Spleen (tissue), 7 donors: Measurements from ENCODE around the gene RNASE8.

Source experiments
- CTCF ChIP-seq, 11 experiments: fragments of 200-600 bp in 7 of 11; fragments of 450-650 bp in 4 of 11; sonication (generic) in 4 of 11; IDR thresholded peaks in 8 of 11; conservative IDR thresholded peaks in 3 of 11; 1 replicate in 7 of 11; 2 replicates in 4 of 11; pipeline versions ENCODE4 v1.4.0 to v1.8.0; 2016 to 2021; ENCODE audit warnings: antibody characterized with exemption in 11 of 11, inconsistent platforms in 4 of 11, mild to moderate bottlenecking in 1 of 11
- POLR2A ChIP-seq, 3 donors: fragments of 450-650 bp; IDR thresholded peaks; one replicate each; pipeline ENCODE4 v1.5.1; 2017; ENCODE audit warnings: antibody characterized with exemption in 3 of 3, mild to moderate bottlenecking in 1 of 3
- donor health status: DM: no; HTN: no; CAD: no; lungs with moderate emphysema.
- donor health status: DM: no; HTN: no; CAD: no.
- donor health status: DM: no; HTN: no; CAD: no.

GRCh38 chr14:21068521-21069387, 11.1 kb downstream of the RNASE8 start:
- TF ChIP-seq POLR2A (IDR thresholded peaks at IDR 0.05) (no peak), CTCF (IDR thresholded peaks at IDR 0.05 in 8 of 11, conservative IDR thresholded peaks at IDR 0.05 in 3 of 11) (peak; percentile 49 to 82 (median 70))
